Caco-2 (cell line): ENCODE results near the gene SYT7. TPM values are rescaled to one million over a fixed set of nuclear protein-coding genes. Genes with fewer than 3 reads are reported as not detected.

Experiments used
- BruUV-seq: library from RNA; stranded (reverse); fragments of 400-500 nt; replicated peaks from 2 replicates; lab custom pipeline; 2021; lab: Mats Ljungman, UMichigan
- CTCF ChIA-PET: fragments of 300-600 bp; sonication (Branson Sonifier 250); formaldehyde crosslinking; loops from one replicate; lab custom pipeline; 2022; ENCODE audit warnings: antibody characterized with exemption; lab: Charles Lee
- POLR2A ChIA-PET: fragments of 300-600 bp; sonication (Branson Sonifier 250); formaldehyde crosslinking; loops from one replicate; lab custom pipeline; 2022; ENCODE audit warnings: antibody characterized with exemption; lab: Charles Lee
- DNase-seq, 2 experiments: peaks; one replicate each; pipeline versions ENCODE4 v3.0.0 to v3.0.0-alpha.2; 2020 to 2022
- H3K27me3 ChIP-seq: replicated peaks from 2 replicates; pipeline ENCODE4 v1.6.0; 2011; ENCODE audit warnings: low read length; ENCODE audit not compliant: control insufficient read depth, insufficient read depth
- H3K36me3 ChIP-seq: 2 replicates; pipeline ENCODE4 v1.5.1; 2011; ENCODE audit warnings: low read length; ENCODE audit not compliant: control insufficient read depth, insufficient read depth
- H3K4me1 ChIP-seq: fragments of 250-450 bp; sonication (Bioruptor Pico); 2 replicates; pipeline ENCODE4 v1.5.1; 2020; ENCODE audit warnings: mild to moderate bottlenecking
- H3K4me3 ChIP-seq: 2 replicates; pipeline ENCODE4 v1.5.1; 2011; ENCODE audit warnings: low read depth, mild to moderate bottlenecking, control low read depth, low read length
- H3K9me3 ChIP-seq: fragments of 250-450 bp; sonication (Bioruptor Pico); 2 replicates; pipeline ENCODE4 v1.5.1; 2020; ENCODE audit warnings: mild to moderate bottlenecking, moderate library complexity
- H3K27ac Mint-ChIP-seq: one replicate; pipeline ENCODE4 v1.8.0; 2022; ENCODE audit warnings: mixed read lengths; ENCODE audit not compliant: unreplicated experiment
- H3K27me3 Mint-ChIP-seq: one replicate; pipeline ENCODE4 v1.8.0; 2022; ENCODE audit warnings: mixed read lengths; ENCODE audit not compliant: insufficient read depth, unreplicated experiment
- H3K36me3 Mint-ChIP-seq: one replicate; pipeline ENCODE4 v1.8.0; 2022; ENCODE audit warnings: mild to moderate bottlenecking, mixed read lengths; ENCODE audit not compliant: insufficient read depth, unreplicated experiment
- H3K4me1 Mint-ChIP-seq: one replicate; pipeline ENCODE4 v1.8.0; 2022; ENCODE audit warnings: low read depth, mixed read lengths; ENCODE audit not compliant: unreplicated experiment
- H3K4me3 Mint-ChIP-seq: one replicate; pipeline ENCODE4 v1.8.0; 2022; ENCODE audit warnings: mild to moderate bottlenecking, moderate library complexity, mixed read lengths; ENCODE audit not compliant: unreplicated experiment
- H3K9me3 Mint-ChIP-seq: one replicate; pipeline ENCODE4 v1.8.0; 2022; ENCODE audit warnings: mixed read lengths; ENCODE audit not compliant: unreplicated experiment
- CTCF ChIP-seq, 2 experiments: fragments of 200-600 bp in 1 of 2; IDR thresholded peaks; 1 replicate in 1 of 2; 2 replicates in 1 of 2; pipeline versions ENCODE4 v1.5.1 to v1.8.0; 2011 to 2022; ENCODE audit warnings: antibody characterized with exemption in 1 of 2, control low read depth in 1 of 2, inconsistent platforms in 1 of 2, low read depth in 1 of 2, low read length in 1 of 2, mild to moderate bottlenecking in 1 of 2, moderate library complexity in 1 of 2; ENCODE audit not compliant: insufficient read depth in 1 of 2, severe bottlenecking in 1 of 2, unreplicated experiment in 1 of 2
- intact Hi-C: fragments of 100-400 bp; cut with micrococcal nuclease; formaldehyde crosslinking; loops from one replicate; pipeline ENCODE4 v1.10.0; 2022; ENCODE audit not compliant: unreplicated experiment
- total RNA-seq: library from RNA; stranded (reverse); gene quantifications from 2 replicates; pipeline ENCODE4 v1.2.3, GENCODE V29; 2022

Gene SYT7
- total RNA-seq, 1 experiment from 2014 or later, result 33.5 TPM

- H3K4me3 Mint-ChIP-seq, result no peak overlapping the region
- H3K4me1 ChIP-seq, result peaks cover 37% of the 10 kb centered on the region
- no peaks in the 10 kb centered on the region for H3K9me3 Mint-ChIP-seq
- no peak for TF ChIP-seq CTCF (IDR thresholded peaks at IDR 0.05; ENCODE audit: insufficient read depth in 1 of 2, low read depth in 1 of 2, low read length in 1 of 2, severe bottlenecking in 1 of 2, unreplicated experiment in 1 of 2)
- no peak overlapping the region for H3K4me3 ChIP-seq
- H3K4me1 Mint-ChIP-seq, result peaks cover 29% of the 10 kb centered on the region
- H3K27me3 ChIP-seq, result no peaks in the 10 kb centered on the region
- DNase-seq, result no peak
- no peaks in the 10 kb centered on the region for H3K36me3 ChIP-seq
- POLR2A ChIA-PET, result interaction anchor here (0.6 kb wide), 1 partner anchor 1065 kb away, joined by 3 read pairs; no protein-coding TSS in a partner anchor
- intact Hi-C loops, result no loop called here
- CTCF ChIA-PET, result interaction anchor here (0.6 to 1.3 kb wide), 4 partner anchors 9 to 65 kb away, joined by 3 to 6 read pairs (median 4); no protein-coding TSS in a partner anchor
- H3K9me3 ChIP-seq, result no peaks in the 10 kb centered on the region
- H3K27ac Mint-ChIP-seq, result no peak overlapping the region
- BruUV-seq, result no TSS peak
- peaks cover 4% of the 10 kb centered on the region for H3K27me3 Mint-ChIP-seq
- peaks cover 6% of the 10 kb centered on the region for H3K36me3 Mint-ChIP-seq
Observed at GRCh38 chr11:61512435-61512834, 68.4 kb downstream of the SYT7 start.

GRCh38 chr11:61511383-61511782 lies 69.5 kb downstream of the SYT7 start:
- Histone ChIP-seq H3K4me3 (no peak overlapping the region), H3K36me3 (no peaks in the 10 kb centered on the region), H3K9me3 (no peaks in the 10 kb centered on the region), H3K4me1 (peaks cover 38% of the 10 kb centered on the region), H3K27me3 (no peaks in the 10 kb centered on the region)
- no peaks in the 10 kb centered on the region for H3K9me3 Mint-ChIP-seq
- CTCF ChIA-PET, result interaction anchor here (1.3 kb wide), 1 partner anchor 10 kb away, joined by 4 read pairs; no protein-coding TSS in a partner anchor
- POLR2A ChIA-PET, result no interaction called here
- intact Hi-C loops, result no loop called here
- peaks cover 5% of the 10 kb centered on the region for H3K27me3 Mint-ChIP-seq
- peaks cover 6% of the 10 kb centered on the region for H3K36me3 Mint-ChIP-seq
- DNase-seq, result no peak
- no peak overlapping the region for H3K4me3 Mint-ChIP-seq
- H3K27ac Mint-ChIP-seq, result no peak overlapping the region
- no peak for TF ChIP-seq CTCF (IDR thresholded peaks at IDR 0.05; ENCODE audit: insufficient read depth in 1 of 2, low read depth in 1 of 2, low read length in 1 of 2, severe bottlenecking in 1 of 2, unreplicated experiment in 1 of 2)
- no TSS peak for BruUV-seq
- H3K4me1 Mint-ChIP-seq, result peaks cover 29% of the 10 kb centered on the region

GRCh38 chr11:61510974-61511373 lies 69.9 kb downstream of the SYT7 start:
- H3K4me1 Mint-ChIP-seq, result peaks cover 29% of the 10 kb centered on the region
- no peak overlapping the region for H3K4me3 ChIP-seq
- H3K9me3 Mint-ChIP-seq, result no peaks in the 10 kb centered on the region
- no peaks in the 10 kb centered on the region for H3K27me3 ChIP-seq
- H3K4me1 ChIP-seq, result peaks cover 38% of the 10 kb centered on the region
- ChIA-PET POLR2A (no interaction called here), CTCF (no interaction called here)
- no peak for TF ChIP-seq CTCF (IDR thresholded peaks at IDR 0.05; ENCODE audit: insufficient read depth in 1 of 2, low read depth in 1 of 2, low read length in 1 of 2, severe bottlenecking in 1 of 2, unreplicated experiment in 1 of 2)
- H3K4me3 Mint-ChIP-seq, result no peak overlapping the region
- no peak for DNase-seq
- intact Hi-C loops, result no loop called here
- no TSS peak for BruUV-seq
- H3K36me3 ChIP-seq, result no peaks in the 10 kb centered on the region
- H3K9me3 ChIP-seq, result no peaks in the 10 kb centered on the region
- H3K36me3 Mint-ChIP-seq, result peaks cover 6% of the 10 kb centered on the region
- no peak overlapping the region for H3K27ac Mint-ChIP-seq
- peaks cover 5% of the 10 kb centered on the region for H3K27me3 Mint-ChIP-seq
